ENCODE results near the gene PADI3.

- TF ChIP-seq POLR2A (IDR thresholded peaks at IDR 0.05; ENCODE audit: control extremely low read depth in 1 of 2, low read depth in 2 of 2, low read length in 2 of 2) (no peak), CTCF (IDR thresholded peaks at IDR 0.05; ENCODE audit: control extremely low read depth in 1 of 3, insufficient read depth in 1 of 3, low read depth in 1 of 3, low read length in 3 of 3) (no peak), BACH1 (IDR thresholded peaks at IDR 0.05; ENCODE audit: low read length) (no peak), NANOG (IDR thresholded peaks at IDR 0.05; ENCODE audit: insufficient read depth, low read depth, low read length, poor library complexity, severe bottlenecking) (no peak), SIN3A (conservative IDR thresholded peaks at IDR 0.05 in 1 of 2, IDR thresholded peaks at IDR 0.05 in 1 of 2; ENCODE audit: low read depth in 1 of 2, low read length in 2 of 2) (no peak), CHD2 (IDR thresholded peaks at IDR 0.05; ENCODE audit: low read length) (no peak), EZH2 (IDR thresholded peaks at IDR 0.05; ENCODE audit: low read depth, low read length, severe bottlenecking) (no peak)
These were observed 66.7 kb downstream of the PADI3 start for GRCh38 chr1:17315542-17316130.

Measured in H1 (cell line).